Epidermal melanocyte (primary cell): ENCODE results near the gene DUSP2.

Source experiments
- DNase-seq: peaks from one replicate; pipeline ENCODE4 v3.0.0; 2011; ENCODE audit warnings: low spot score; ENCODE audit not compliant: insufficient read length

Gene DUSP2

DNA sequence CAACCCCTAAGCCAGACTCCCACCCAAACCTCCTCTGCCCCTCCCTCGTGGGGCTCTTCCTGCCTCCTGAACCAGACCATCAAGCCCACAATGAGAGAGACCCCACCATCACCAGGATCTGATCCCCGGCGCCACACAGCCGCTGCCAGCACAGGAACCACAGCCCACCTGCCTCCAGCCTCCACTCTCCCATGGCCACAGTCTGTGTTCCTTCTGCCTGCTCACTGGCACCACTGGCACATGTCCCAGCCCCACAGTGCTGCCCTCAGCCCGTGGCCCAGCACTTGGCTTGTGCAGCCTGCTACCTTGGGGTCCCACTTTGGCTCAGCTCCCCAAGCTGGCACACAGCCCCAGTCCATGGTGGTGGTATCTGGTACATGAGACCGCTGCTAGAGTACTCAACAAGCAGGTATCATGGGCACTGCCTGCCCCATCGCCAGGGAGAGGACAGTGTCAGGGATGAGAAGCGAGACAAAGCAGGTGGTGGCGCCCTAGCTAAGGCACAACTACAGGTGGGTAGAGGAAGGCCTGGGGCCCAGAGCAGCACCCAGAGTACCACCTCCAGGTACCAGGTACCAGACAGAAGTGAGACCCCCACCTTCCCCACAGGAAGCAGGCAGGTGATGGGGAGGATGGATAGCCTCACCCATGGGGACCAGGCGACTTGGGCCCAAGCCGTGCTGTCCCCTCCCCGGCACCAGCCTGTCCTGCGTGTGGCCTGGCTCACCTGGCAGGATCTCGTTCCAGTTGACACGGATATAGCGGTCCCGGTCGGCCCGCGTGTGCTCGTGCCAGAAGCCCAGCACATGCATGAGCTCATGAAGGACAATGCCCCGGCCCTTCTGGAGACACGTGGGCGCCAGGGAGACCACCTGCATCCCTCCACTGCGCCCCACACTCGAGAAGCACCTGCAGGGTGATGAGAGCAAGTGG, 13.2 kb downstream of the DUSP2 start:
- DNase-seq, result no peak

- no peak for DNase-seq
Measured at GRCh38 chr2:96131152-96131812, 14.0 kb downstream of the DUSP2 start.

GRCh38 chr2:96130483-96130882, 14.8 kb downstream of the DUSP2 start:
- no peak for DNase-seq

GRCh38 chr2:96129528-96130120, 15.6 kb downstream of the DUSP2 start:
- no peak for DNase-seq

DNA sequence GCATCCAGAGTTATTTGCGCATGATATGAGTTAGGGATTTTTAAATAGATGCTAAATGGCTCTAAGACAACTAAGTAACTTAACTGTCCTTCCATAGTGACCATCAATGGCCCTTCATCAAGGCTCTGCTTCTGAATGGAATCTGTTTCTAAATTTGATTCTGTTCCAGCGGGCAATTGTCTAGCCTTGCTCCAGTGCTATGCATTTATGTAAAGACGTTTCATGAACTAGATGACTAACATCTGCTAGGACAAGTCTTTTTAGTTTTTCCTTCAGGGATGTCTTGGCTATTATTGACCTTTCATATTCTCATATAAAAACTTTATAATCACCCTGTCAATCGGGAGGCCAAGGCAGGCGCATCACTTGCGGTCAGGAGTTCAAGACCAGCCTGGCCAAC, 16.8 kb downstream of the DUSP2 start:
- DNase-seq, result no peak

GRCh38 chr2:96124406-96125265, 20.6 kb downstream of the DUSP2 start:
- DNase-seq, result no peak

GRCh38 chr2:96123936-96124335, 21.3 kb downstream of the DUSP2 start:
- DNase-seq, result no peak

DNA sequence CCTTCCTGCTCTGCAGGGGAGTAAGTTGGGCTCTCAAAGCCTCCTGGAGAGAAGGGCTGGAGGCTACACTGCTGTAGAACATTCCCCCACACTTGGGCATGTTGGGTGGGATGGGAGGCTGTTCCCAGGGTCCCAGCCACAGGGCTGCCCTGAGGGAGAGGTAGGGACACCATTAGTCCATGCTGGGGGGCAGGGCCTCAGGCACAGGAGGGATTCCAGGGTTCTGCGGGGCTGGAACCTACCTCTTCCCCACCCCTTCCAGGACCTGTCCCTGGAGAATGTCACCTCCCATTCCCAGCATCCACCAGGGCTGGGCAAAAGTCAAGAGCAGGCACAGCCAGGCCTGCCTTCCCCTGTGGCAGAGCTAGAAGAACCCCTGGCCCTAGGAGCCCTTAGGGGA, 21.9 kb downstream of the DUSP2 start:
- DNase-seq, result no peak

GRCh38 chr2:96122391-96122790, 22.8 kb downstream of the DUSP2 start:
- DNase-seq, result no peak

DNA sequence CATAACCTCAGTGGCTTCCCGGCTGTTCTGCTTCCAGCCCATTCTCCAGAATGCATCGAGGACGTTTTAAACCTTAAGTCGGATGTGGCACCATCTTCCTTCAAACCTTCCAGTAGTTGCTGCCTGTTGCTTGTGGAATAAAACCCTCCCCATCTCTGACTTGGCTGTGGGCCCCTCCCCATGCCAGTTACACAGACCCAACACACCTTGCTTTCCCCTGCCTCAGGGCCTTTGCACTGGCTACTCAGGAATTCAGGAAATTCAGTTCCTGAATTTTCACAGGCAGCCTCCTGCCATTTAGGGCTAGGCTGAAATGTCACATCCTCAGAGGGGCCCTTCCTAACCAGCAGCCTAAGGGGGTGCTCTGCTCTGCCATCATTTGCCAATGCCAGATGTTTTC, 23.8 kb downstream of the DUSP2 start:
- DNase-seq, result no peak

GRCh38 chr2:96120991-96121390, 24.2 kb downstream of the DUSP2 start:
- no peak for DNase-seq

DNA sequence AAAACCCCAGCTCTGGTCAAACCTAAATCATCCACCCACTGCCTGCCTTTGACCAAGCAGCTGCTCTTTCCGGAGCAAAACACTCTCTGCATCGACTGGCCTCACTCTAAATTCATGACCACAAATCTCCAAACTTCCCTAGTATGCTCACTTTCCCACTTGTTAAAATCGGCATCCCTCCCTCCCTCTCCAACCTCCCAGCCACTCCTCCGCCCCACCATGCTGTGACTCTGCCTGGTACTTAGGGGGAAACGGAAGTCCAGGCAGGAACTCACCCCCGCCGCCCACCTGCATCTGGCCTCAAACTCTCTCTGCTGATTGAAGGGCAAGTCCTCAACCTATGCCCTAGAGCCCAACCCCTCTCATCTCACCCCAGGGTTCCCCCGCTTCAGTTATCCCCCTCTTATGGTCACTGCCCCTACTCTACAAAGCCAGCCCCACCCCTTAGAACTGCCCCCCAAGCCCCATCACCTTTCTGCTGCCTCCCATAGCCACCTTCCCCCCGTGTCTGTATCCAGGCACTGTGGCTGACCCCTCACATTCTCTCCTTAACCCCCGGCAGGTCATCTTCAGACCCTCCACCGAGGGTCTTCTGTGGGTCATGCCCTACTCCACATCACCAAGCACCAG, 25.0 kb downstream of the DUSP2 start:
- DNase-seq, result no peak

DNA sequence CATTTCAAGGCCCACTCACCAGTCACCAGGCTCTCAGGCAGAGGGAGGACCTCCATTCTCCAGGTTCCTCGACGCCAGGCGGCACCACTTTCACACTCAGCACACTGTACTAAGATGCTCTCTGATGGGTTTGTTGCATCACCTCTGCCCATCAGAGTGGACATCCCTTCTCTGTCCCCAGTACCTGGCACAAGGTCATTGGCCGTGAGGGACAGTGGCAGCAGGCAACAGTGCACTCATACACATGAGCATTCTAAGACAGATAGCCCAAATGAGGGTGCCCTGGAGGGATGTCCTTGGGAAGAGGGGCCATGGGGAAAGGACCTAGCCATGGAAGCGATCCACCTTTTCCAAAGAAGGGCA, 25.9 kb downstream of the DUSP2 start:
- DNase-seq, result no peak

DNA sequence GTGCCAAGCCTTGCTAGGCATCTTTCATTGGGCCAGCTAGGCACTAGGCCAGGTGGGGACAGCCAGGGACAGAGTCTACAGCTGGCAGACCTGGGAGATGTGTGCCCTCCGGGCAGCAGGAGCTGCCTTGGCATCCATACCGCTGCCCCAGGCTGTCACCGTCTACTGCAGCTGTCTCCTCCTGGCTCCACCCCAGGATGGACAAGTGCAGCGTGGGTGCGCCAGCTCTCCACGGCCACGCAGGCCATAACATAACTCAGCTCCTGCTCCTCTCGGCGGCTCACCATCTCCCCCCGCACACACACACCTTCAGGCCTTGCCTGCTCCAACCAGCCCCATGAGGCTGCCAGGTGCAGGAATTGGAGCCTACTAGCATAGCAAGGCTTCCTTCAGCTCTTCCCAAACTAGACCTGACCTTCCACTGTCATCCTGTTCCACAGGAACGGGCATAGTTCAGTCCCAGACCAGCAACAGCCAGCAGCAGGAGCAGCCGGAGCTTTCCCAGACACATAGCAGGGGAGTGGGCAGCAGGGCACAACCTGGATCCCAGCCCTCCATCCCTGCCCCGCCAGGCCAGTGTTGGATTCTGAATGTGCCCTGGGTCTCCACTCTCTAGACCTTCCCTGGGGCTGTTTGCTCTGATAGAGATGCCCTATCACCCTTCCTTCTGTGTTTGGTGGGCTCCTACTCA, 26.4 kb downstream of the DUSP2 start:
- no peak for DNase-seq

- DNase-seq, result no peak
Measured at GRCh38 chr2:96117701-96118588, 27.3 kb downstream of the DUSP2 start.

GRCh38 chr2:96116879-96117533, 28.2 kb downstream of the DUSP2 start:
- DNase-seq, result peak; percentile 88

DNA sequence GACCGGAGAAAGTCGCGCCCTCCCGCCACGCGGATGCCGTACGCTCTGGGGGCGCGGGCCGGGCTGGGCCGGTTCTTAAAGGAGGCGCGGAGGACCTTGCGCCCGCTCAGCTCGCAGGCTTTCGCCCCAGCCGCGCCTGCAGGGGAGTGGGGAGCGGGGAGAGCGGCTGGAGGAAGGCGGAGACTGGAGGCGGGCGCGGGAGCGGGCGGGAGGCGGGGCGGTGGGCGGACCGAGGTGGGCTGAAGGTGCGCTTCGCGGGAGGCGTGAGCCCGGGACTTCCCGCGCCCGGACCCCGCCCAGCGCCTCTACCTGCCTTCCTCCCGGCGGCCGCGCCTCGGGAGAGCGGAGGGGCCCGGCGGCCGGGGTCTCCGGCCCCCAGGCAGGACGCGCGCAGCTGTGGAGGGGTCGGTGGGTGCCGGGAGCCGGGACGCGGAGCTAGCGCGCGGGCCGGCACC, 28.8 kb downstream of the DUSP2 start, which contains the start of gene ADRA2B:
Gene ADRA2B, minus strand, starts transcription at position 148 of the 455 bp plus-strand sequence. CDS start 422 bp downstream, outside the sequence.
- no peak for DNase-seq

DNA sequence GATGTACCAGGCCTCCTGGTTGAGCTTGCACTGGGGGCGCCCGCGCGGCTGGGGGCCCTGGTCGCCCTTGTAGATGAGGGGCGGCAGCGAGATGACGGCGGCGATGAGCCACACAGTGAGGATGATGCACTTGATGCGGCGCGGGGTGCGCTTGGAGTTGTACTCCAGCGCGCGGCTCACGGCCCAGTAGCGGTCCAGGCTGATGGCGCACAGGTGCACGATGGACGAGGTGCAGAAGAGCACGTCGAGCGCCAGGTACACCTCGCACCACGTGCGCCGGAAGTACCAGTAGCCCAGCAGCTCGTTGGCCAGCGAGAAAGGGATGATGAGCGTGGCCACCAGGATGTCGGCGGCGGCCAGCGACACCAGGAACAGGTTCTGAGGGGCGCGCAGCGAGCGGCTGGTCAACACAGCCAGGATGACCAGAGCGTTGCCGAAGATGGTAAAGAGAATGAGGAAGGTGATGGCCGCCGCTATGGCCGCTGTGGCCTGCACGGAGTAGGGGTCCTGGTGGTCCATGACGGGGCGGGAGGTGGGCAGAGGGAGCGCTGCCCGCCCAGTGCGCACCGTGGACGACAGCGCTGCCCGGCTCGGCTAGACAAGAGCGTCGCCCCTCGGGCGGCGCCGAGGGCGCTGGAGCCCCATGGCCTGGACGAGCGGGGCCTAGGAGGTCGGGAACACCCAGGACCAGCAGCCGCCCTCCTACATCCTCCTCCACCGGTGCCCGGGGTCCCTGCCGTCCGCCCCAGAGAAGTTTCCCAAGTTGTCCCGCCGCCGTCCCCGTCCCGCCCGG, 29.4 kb downstream of the DUSP2 start:
- DNase-seq, result no peak
